Activated CD8-positive, alpha-beta memory T cell treated with anti-CD3 and anti-CD28 coated beads for 48 hours (primary cell): Measurements from ENCODE around the gene VIT.
"Not testable (repeated sequence)": the region's sequence is repeated elsewhere in the genome, so short reads cannot be mapped to it uniquely, and the experiment has no call there.

ENCODE experiments used
- DNase-seq, 3 experiments: peaks; one replicate each; pipeline ENCODE4 v3.0.0-alpha.2; 2020; ENCODE audit warnings: low read depth in 2 of 3, low spot score in 2 of 3

The VIT gene

GRCh38 chr2:36677386-36677785 is 19.1 kb upstream of the VIT start:
- DNase-seq, result no peak

- no peak for DNase-seq
These were observed 18.4 kb upstream of the VIT start for GRCh38 chr2:36677996-36678605.

GRCh38 chr2:36678856-36679255 is 17.7 kb upstream of the VIT start:
- no peak for DNase-seq

GRCh38 chr2:36680012-36680411 is 16.5 kb upstream of the VIT start:
- no peak for DNase-seq

- DNase-seq, result no peak
These were observed 13.9 kb upstream of the VIT start for GRCh38 chr2:36682562-36682961.

- DNase-seq, result no peak
These were observed 13.5 kb upstream of the VIT start for GRCh38 chr2:36683002-36683401.

GRCh38 chr2:36688291-36688690 is 8.2 kb upstream of the VIT start:
- DNase-seq, result not testable (repeated sequence)

- not testable (repeated sequence) for DNase-seq
These were observed 7.5 kb upstream of the VIT start for GRCh38 chr2:36689013-36689412.

- no peak for DNase-seq
These were observed 4.4 kb upstream of the VIT start for GRCh38 chr2:36692121-36692520.

GRCh38 chr2:36693825-36694224 is 2.7 kb upstream of the VIT start:
- DNase-seq, result no peak

- DNase-seq, result no peak
These were observed 626 bp upstream of the VIT start for GRCh38 chr2:36695746-36696415.

- DNase-seq, result no peak
These were observed 1.0 kb downstream of the VIT start for GRCh38 chr2:36697424-36698066.

- DNase-seq, result no peak
These were observed 2.5 kb downstream of the VIT start for GRCh38 chr2:36698993-36699392.

- DNase-seq, result no peak
These were observed 3.8 kb downstream of the VIT start for GRCh38 chr2:36700311-36700710.

GRCh38 chr2:36701391-36701795 is 4.9 kb downstream of the VIT start:
- no peak for DNase-seq

- no peak for DNase-seq
These were observed 5.4 kb downstream of the VIT start for GRCh38 chr2:36701918-36702317.

GRCh38 chr2:36702781-36703180 is 6.3 kb downstream of the VIT start:
- DNase-seq, result no peak

GRCh38 chr2:36704475-36705150 is 8.1 kb downstream of the VIT start:
- DNase-seq, result no peak

- DNase-seq, result no peak
These were observed 9.0 kb downstream of the VIT start for GRCh38 chr2:36705326-36706020.

- no peak for DNase-seq
These were observed 9.7 kb downstream of the VIT start for GRCh38 chr2:36706021-36706876.

- DNase-seq, result no peak
These were observed 10.5 kb downstream of the VIT start for GRCh38 chr2:36707050-36707449.
